Tibial nerve (tissue), 4 donors: ENCODE results near the gene NME3.

Experiments used
- EP300 ChIP-seq, 2 donors: sonication (generic); formaldehyde crosslinking; IDR thresholded peaks; one replicate each; pipeline ENCODE4 v1.6.1; 2017; ENCODE audit warnings: antibody characterized with exemption in 2 of 2, mild to moderate bottlenecking in 1 of 2
- POLR2A ChIP-seq, 2 donors: fragments of 450-650 bp; IDR thresholded peaks; one replicate each; pipeline ENCODE4 v1.6.1; 2017; ENCODE audit warnings: antibody characterized with exemption in 2 of 2, mild to moderate bottlenecking in 2 of 2, moderate library complexity in 2 of 2
- TF ChIP-seq, protein P1 (sequence below), 5 experiments: fragments of 200-600 bp in 3 of 5; fragments of 450-650 bp in 2 of 5; sonication (generic) in 3 of 5; IDR thresholded peaks; one replicate each; pipeline ENCODE4 v1.5.1; 2016 to 2019; ENCODE audit warnings: antibody characterized with exemption in 5 of 5, mild to moderate bottlenecking in 3 of 5, moderate library complexity in 2 of 5

- TF ChIP-seq, protein P1, sequence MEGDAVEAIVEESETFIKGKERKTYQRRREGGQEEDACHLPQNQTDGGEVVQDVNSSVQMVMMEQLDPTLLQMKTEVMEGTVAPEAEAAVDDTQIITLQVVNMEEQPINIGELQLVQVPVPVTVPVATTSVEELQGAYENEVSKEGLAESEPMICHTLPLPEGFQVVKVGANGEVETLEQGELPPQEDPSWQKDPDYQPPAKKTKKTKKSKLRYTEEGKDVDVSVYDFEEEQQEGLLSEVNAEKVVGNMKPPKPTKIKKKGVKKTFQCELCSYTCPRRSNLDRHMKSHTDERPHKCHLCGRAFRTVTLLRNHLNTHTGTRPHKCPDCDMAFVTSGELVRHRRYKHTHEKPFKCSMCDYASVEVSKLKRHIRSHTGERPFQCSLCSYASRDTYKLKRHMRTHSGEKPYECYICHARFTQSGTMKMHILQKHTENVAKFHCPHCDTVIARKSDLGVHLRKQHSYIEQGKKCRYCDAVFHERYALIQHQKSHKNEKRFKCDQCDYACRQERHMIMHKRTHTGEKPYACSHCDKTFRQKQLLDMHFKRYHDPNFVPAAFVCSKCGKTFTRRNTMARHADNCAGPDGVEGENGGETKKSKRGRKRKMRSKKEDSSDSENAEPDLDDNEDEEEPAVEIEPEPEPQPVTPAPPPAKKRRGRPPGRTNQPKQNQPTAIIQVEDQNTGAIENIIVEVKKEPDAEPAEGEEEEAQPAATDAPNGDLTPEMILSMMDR (IDR thresholded peaks at IDR 0.05): no peak
- TF ChIP-seq POLR2A (IDR thresholded peaks at IDR 0.05) (no peak), EP300 (IDR thresholded peaks at IDR 0.05) (no peak)
These were observed 24.6 kb downstream of the NME3 start for GRCh38 chr16:1746693-1747195.
